ENCODE data around the gene PNKP.
A peak's percentile ranks its signal among the peaks of the same experiment; 100 is the strongest.
"Not testable (repeated sequence)": the region's sequence is repeated elsewhere in the genome, so short reads cannot be mapped to it uniquely, and the experiment has no call there.

PNKP gene

DNA sequence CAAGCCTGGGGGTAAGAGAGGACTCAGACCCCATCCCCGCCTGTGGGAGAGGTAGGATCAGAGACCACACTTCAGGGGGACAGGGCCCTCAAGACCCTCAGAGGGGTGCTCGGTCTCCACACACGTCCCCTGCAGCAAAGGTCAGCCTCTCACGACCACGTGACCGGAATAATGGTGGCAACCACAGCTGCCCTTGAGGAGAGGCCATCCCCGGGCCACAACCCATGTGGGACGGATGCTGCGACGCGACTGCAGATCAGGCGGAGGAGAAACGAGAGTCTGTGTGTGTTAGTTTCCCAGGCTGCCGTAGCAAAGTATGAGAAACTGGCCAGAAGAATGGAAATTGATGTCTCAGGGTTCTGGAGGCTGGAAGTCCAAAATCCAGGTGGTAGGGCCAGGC is 40.3 kb downstream of the PNKP start:
- in situ Hi-C loops (cut with MboI; ENCODE audit: low pct_unique_long_range_greater_than_20kb, low sequenced_read_pairs, unreplicated experiment): no loop called here
- no peak for TF ChIP-seq CTCF (IDR thresholded peaks at IDR 0.05; ENCODE audit: extremely low read depth, insufficient read depth, missing control alignments)
- no peak for DNase-seq (ENCODE audit: low spot score)

GRCh38 chr19:49824662-49825061 is 42.7 kb downstream of the PNKP start:
- no peak for TF ChIP-seq CTCF (IDR thresholded peaks at IDR 0.05; ENCODE audit: extremely low read depth, insufficient read depth, missing control alignments)
- in situ Hi-C loops (cut with MboI; ENCODE audit: low pct_unique_long_range_greater_than_20kb, low sequenced_read_pairs, unreplicated experiment): no loop called here

GRCh38 chr19:49823472-49823871 is 43.9 kb downstream of the PNKP start:
- DNase-seq (ENCODE audit: low spot score): no peak

More at GRCh38 chr19:49824662-49825061, 42.7 kb downstream of the PNKP start:
- DNase-seq (ENCODE audit: low spot score): no peak

DNA sequence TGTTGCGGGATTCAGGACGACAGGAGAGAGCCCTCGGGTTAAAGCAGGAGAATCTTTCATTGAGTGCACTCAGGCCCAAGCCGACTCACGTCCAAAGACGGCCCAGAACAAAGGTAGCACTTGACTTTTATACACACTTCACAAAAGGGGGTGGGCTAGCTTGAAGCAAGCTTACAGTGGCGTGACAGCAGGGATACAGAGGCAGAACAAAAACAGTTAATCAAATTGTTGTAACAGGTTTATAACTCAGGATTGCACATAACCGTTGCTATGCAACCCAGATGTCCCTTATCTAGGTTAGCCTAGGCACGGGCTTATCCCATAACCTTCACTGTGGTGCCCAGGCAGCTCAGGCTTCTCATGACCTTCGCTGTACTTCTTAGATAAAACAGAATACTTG is 47.3 kb downstream of the PNKP start:
- DNase-seq (ENCODE audit: low spot score): no peak
- no peak for TF ChIP-seq CTCF (IDR thresholded peaks at IDR 0.05; ENCODE audit: extremely low read depth, insufficient read depth, missing control alignments)
- in situ Hi-C loops (cut with MboI; ENCODE audit: low pct_unique_long_range_greater_than_20kb, low sequenced_read_pairs, unreplicated experiment): no loop called here

More at GRCh38 chr19:49823472-49823871, 43.9 kb downstream of the PNKP start:
- no peak for TF ChIP-seq CTCF (IDR thresholded peaks at IDR 0.05; ENCODE audit: extremely low read depth, insufficient read depth, missing control alignments)
- in situ Hi-C loops (cut with MboI; ENCODE audit: low pct_unique_long_range_greater_than_20kb, low sequenced_read_pairs, unreplicated experiment): no loop called here

DNA sequence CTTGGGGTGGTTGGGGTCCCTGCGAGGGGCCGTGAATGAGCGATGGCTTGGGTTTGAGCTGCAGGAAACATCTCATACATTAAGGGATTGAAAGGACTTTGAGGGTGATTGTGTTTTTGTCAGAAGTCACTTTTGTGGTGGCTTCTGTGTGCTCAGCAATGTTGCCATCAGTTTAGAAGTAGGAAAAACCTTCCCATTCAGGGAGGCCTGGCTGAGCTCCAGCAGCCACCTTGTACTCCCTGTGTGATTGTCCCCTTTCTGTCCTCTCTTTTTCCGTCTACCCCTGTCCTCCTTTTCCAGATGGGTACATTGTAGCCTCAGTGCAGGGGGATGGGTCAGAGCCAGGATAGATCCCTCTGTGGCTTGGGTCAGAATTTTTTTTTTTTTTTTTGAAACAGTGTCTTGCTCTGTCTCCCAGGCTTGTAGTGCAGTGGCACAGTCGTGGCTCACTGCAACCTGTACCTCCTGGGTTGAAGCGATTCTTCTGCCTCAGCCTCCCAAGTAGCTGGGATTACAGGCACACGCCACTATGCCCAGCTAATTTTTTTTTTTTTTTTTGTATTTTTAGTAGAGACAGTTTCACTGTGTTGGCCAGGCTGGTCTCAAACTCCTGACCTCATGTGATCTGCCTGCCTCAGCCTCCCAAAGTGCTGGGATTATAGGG is 47.8 kb downstream of the PNKP start:
- DNase-seq (ENCODE audit: low spot score); in situ Hi-C loops (cut with MboI; ENCODE audit: low pct_unique_long_range_greater_than_20kb, low sequenced_read_pairs, unreplicated experiment): not testable (repeated sequence)

DNA sequence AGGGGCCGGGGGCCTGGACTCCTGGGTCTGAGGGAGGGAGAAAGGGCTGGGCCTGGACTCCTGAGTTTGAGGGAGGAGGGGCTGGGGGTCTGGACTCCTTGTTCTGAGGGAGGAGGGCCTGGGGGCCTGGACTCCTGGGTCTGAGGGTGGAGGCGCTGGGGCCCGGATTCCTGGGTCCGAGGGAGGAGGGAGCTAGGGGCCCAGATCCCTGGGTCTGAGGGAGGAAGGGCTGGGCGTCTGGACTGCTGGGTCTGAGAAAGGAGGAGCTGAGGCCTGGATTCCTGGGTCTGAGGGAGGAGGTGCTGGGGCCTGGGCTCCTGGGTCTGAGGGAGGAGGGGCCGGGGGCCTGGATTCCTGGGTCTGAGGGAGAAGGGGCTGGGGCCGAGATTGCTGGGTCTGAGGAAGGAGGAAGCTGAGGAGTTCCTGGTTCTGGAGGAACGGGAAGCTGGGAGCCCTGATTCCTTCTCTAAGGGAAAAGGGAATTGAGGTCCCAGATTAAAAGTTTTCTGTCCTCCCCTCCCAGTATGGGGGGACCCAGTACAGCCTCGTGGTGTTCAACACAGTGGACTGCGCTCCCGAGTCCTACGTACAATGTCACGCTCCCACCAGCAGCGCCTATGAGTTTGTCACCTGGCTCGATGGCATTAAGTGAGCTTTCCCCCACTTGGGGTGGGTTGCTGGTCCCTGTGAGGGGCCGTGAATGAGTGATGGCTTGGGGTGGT is 48.6 kb downstream of the PNKP start:
- TF ChIP-seq CTCF (IDR thresholded peaks at IDR 0.05; ENCODE audit: extremely low read depth, insufficient read depth, missing control alignments): no peak
- in situ Hi-C loops (cut with MboI; ENCODE audit: low pct_unique_long_range_greater_than_20kb, low sequenced_read_pairs, unreplicated experiment): no loop called here
- DNase-seq (ENCODE audit: low spot score): no peak

DNA sequence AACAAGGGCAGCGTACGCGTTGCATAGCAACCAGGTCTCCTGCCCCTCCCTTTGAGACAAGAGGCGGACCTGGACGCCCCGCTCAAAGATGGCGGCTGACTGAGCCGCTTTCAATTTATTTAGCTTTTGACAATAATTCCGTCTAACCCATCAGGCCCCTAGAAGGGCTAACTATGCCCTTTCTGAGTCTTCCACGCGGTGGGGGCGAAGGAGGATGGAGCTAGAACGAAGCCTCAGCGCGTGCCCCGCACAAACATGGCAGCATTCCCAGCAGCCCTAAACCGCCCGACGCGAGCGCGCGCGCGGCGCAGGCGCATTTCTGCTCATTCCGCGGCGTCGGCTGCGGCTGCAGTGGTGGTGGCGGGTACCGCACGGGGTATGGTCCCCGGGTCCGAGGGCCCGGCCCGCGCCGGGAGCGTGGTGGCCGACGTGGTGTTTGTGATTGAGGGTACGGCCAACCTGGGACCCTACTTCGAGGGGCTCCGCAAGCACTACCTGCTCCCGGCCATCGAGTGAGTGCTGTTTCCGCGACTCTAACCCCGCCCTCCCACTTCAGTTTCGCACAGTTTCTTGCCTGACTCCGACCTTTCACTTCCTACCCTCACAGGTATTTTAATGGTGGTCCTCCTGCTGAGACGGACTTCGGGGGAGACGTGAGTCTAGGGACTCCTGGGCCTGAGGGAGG is 49.3 kb downstream of the PNKP start, which contains the start of gene MED25:
TSS of gene MED25 (plus strand) at position 326 of the 685 bp plus-strand sequence. CDS start at position 379, 53 bp downstream.
- DNase-seq (ENCODE audit: low spot score): peak; percentile 94
- no peak for TF ChIP-seq CTCF (IDR thresholded peaks at IDR 0.05; ENCODE audit: extremely low read depth, insufficient read depth, missing control alignments)
- in situ Hi-C loops (cut with MboI; ENCODE audit: low pct_unique_long_range_greater_than_20kb, low sequenced_read_pairs, unreplicated experiment): no loop called here
